HEK293 (cell line): Measurements from ENCODE around the gene PGAM4.

Experiments
- CTCF ChIP-seq: fragments of 450-650 bp; formaldehyde crosslinking; IDR thresholded peaks from 2 replicates; pipeline ENCODE4 v1.5.1; 2016; ENCODE audit warnings: missing biosample characterization, missing genetic modification characterization
- KLF10 ChIP-seq: fragments of 450-650 bp; IDR thresholded peaks from 2 replicates; pipeline ENCODE4 v1.5.1; 2018; ENCODE audit warnings: missing biosample characterization, mild to moderate bottlenecking, missing genetic modification characterization
- ZFP41 ChIP-seq: fragments of 450-650 bp; formaldehyde crosslinking; IDR thresholded peaks from 2 replicates; pipeline ENCODE4 v1.5.1; 2016; ENCODE audit warnings: missing biosample characterization, missing genetic modification characterization, borderline replicate concordance
- ZNF239 ChIP-seq: fragments of 450-650 bp; formaldehyde crosslinking; IDR thresholded peaks from 2 replicates; pipeline ENCODE4 v1.5.1; 2016; ENCODE audit warnings: missing biosample characterization, missing genetic modification characterization
- ZNF274 ChIP-seq, 2 experiments: fragments of 200-500 bp in 1 of 2; fragments of 450-650 bp in 1 of 2; sonication (Bioruptor generic) in 1 of 2; formaldehyde crosslinking in 1 of 2; IDR thresholded peaks; 2 replicates each; pipeline versions ENCODE4 v1.5.1 to v1.6.1; 2014 to 2016; ENCODE audit warnings: borderline replicate concordance in 1 of 2, inconsistent platforms in 1 of 2, low read length in 1 of 2, missing biosample characterization in 1 of 2, missing genetic modification characterization in 1 of 2
- ZNF37A ChIP-seq: fragments of 450-650 bp; IDR thresholded peaks from 2 replicates; pipeline ENCODE4 v1.5.1; 2018; ENCODE audit warnings: missing biosample characterization, missing genetic modification characterization
- ZNF558 ChIP-seq: fragments of 450-650 bp; formaldehyde crosslinking; IDR thresholded peaks from 2 replicates; pipeline ENCODE4 v1.5.1; 2016; ENCODE audit warnings: missing biosample characterization, missing genetic modification characterization
- ZNF843 ChIP-seq: fragments of 450-650 bp; formaldehyde crosslinking; IDR thresholded peaks from 2 replicates; pipeline ENCODE4 v1.5.1; 2016; ENCODE audit warnings: missing biosample characterization, missing genetic modification characterization
- ZXDB ChIP-seq: fragments of 450-650 bp; formaldehyde crosslinking; IDR thresholded peaks from 2 replicates; pipeline ENCODE4 v1.5.1; 2016; ENCODE audit warnings: missing biosample characterization, missing genetic modification characterization
- TF ChIP-seq, protein P1 (sequence below): fragments of 450-650 bp; formaldehyde crosslinking; IDR thresholded peaks from 2 replicates; pipeline ENCODE4 v1.5.1; 2016; ENCODE audit warnings: missing biosample characterization, missing genetic modification characterization
- TF ChIP-seq, protein P2 (sequence below): fragments of 450-650 bp; formaldehyde crosslinking; IDR thresholded peaks from 2 replicates; pipeline ENCODE4 v1.5.1; 2017; ENCODE audit warnings: missing biosample characterization, missing genetic modification characterization

DNA sequence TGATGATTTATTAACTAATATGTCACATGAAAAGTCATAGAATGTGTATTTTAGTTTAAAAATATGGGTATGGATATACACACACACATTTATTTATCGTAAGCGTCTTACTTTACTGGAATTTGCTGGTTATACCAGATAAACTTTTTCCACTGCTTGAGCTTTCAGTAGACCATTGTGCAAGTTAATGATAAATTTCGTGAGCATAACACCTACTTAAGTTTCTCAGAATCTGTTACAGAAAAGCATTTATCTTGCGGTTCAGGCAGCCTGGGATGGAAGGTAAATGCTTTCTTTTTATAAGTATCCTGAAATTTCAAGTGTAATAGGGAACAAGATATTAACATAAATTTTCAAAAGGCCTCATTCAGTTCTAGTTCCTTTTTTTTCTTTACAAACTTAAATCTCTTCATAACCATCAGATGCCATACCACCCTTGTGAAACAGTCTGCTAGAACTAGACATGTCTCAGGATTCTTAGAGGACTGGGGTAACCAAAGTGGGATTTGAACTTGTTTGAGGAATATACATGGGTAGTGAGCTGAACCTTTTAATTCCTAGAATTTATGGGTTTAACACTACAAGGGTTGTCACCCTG, 31.3 kb downstream of the PGAM4 start:
- TF ChIP-seq ZNF37A (tag by site-specific recombination): no peak
- no peak for TF ChIP-seq ZNF843 (tag by site-specific recombination)
- TF ChIP-seq ZNF274 (IDR thresholded peaks at IDR 0.05; ENCODE audit: low read length): no peak
- no peak for TF ChIP-seq ZNF274 (tag by site-specific recombination; IDR thresholded peaks at IDR 0.05; ENCODE audit: borderline replicate concordance)
- TF ChIP-seq ZNF239 (tag by site-specific recombination): no peak
- TF ChIP-seq CTCF (tag by site-specific recombination): no peak
- no peak for TF ChIP-seq KLF10 (tag by site-specific recombination)
- TF ChIP-seq ZNF558 (tag by site-specific recombination): no peak
- TF ChIP-seq, protein P1, sequence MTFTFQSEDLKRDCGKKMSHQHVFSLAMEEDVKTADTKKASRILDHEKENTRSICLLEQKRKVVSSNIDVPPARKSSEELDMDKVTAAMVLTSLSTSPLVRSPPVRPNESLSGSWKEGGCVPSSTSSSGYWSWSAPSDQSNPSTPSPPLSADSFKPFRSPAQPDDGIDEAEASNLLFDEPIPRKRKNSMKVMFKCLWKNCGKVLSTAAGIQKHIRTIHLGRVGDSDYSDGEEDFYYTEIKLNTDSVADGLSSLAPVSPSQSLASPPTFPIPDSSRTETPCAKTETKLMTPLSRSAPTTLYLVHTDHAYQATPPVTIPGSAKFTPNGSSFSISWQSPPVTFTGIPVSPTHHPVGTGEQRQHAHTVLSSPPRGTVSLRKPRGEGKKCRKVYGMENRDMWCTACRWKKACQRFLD (tag by site-specific recombination): no peak
- TF ChIP-seq, protein P2, sequence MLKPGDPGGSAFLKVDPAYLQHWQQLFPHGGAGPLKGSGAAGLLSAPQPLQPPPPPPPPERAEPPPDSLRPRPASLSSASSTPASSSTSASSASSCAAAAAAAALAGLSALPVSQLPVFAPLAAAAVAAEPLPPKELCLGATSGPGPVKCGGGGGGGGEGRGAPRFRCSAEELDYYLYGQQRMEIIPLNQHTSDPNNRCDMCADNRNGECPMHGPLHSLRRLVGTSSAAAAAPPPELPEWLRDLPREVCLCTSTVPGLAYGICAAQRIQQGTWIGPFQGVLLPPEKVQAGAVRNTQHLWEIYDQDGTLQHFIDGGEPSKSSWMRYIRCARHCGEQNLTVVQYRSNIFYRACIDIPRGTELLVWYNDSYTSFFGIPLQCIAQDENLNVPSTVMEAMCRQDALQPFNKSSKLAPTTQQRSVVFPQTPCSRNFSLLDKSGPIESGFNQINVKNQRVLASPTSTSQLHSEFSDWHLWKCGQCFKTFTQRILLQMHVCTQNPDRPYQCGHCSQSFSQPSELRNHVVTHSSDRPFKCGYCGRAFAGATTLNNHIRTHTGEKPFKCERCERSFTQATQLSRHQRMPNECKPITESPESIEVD: no peak
- no peak for TF ChIP-seq ZXDB (tag by site-specific recombination)
- TF ChIP-seq ZFP41 (tag by site-specific recombination): no peak
